ENCODE results near the gene ZDHHC9. TPM values are rescaled to one million over a fixed set of nuclear protein-coding genes. Genes with fewer than 3 reads are reported as not detected.

Gene ZDHHC9
- total and polyA plus RNA-seq, 2 donors from 2014 or later: 24.5 to 31.4 TPM

DNA sequence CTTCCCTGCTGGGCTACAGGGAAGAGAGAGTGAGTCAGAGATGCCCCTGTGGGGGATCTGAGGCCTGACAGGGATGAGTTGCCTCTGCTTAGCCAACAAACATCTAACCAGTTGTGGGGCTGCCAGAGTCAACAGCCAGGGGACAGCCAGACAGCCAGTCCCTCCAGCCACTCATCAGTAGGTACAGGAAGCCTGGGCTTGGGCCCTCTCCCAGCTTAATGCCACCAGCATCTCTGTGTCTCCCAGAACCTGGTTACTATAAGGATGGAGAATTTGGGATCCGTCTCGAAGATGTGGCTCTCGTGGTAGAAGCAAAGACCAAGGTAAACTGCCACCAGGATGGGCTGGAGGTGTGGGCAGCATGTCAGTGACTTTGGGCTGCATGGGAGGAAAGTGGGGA lies 81.2 kb downstream of the ZDHHC9 start:
- no peaks in the 10 kb centered on the region for H3K4me1 ChIP-seq (ENCODE audit: control insufficient read depth in 2 of 3, insufficient read depth in 2 of 3, low read depth in 1 of 3, low read length in 3 of 3)
- H3K27me3 ChIP-seq (ENCODE audit: control insufficient read depth, insufficient read depth, low read length): no peaks in the 10 kb centered on the region
- no peaks in the 10 kb centered on the region for H3K9me3 ChIP-seq (ENCODE audit: control insufficient read depth in 2 of 3, insufficient read depth in 1 of 3, low read length in 3 of 3)
- DNase-seq: no peak
- intact Hi-C loops (cut with DNase I): no loop called here
- no peak overlapping the region for H3K4me3 ChIP-seq (ENCODE audit: low read length in 3 of 3)
- H3K36me3 ChIP-seq (ENCODE audit: control insufficient read depth in 2 of 3, insufficient read depth in 3 of 3, low read length in 3 of 3): no peaks in the 10 kb centered on the region
- no peak for FAIRE-seq
- no peak overlapping the region for H3K9ac ChIP-seq (ENCODE audit: low read length in 3 of 3)
- no peak overlapping the region for H3K27ac ChIP-seq (ENCODE audit: low read depth in 2 of 2, low read length in 2 of 2)
- TF ChIP-seq, protein P1, sequence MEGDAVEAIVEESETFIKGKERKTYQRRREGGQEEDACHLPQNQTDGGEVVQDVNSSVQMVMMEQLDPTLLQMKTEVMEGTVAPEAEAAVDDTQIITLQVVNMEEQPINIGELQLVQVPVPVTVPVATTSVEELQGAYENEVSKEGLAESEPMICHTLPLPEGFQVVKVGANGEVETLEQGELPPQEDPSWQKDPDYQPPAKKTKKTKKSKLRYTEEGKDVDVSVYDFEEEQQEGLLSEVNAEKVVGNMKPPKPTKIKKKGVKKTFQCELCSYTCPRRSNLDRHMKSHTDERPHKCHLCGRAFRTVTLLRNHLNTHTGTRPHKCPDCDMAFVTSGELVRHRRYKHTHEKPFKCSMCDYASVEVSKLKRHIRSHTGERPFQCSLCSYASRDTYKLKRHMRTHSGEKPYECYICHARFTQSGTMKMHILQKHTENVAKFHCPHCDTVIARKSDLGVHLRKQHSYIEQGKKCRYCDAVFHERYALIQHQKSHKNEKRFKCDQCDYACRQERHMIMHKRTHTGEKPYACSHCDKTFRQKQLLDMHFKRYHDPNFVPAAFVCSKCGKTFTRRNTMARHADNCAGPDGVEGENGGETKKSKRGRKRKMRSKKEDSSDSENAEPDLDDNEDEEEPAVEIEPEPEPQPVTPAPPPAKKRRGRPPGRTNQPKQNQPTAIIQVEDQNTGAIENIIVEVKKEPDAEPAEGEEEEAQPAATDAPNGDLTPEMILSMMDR (IDR thresholded peaks at IDR 0.05; ENCODE audit: borderline replicate concordance, extremely low read depth, insufficient read depth): no peak

DNA sequence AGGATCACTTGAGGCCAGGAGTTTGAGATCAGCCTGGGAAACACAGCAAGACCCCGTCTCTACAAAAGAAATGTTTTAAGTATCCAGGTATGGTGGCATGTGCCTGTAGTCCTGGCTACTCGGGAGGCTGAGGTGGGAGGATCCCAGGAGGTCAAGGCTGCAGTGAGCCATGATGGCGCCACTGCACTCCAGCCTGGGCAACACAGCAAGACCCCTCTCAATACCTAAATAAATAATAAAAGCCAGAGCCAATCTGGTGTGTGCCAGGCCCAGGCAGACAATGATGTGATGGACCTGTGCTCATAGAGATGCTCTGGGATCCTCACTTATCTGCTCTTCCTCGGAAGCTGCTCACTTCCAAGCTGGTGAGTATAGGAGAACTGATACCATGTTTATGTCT lies 82.1 kb downstream of the ZDHHC9 start:
- intact Hi-C loops (cut with DNase I): no loop called here
- DNase-seq (no peak), FAIRE-seq (no peak)
- no peak overlapping the region for H3K9ac ChIP-seq (ENCODE audit: low read length in 3 of 3)
- no peaks in the 10 kb centered on the region for H3K27me3 ChIP-seq (ENCODE audit: control insufficient read depth, insufficient read depth, low read length)
- H3K9me3 ChIP-seq (ENCODE audit: control insufficient read depth in 2 of 3, insufficient read depth in 1 of 3, low read length in 3 of 3): no peaks in the 10 kb centered on the region
- no peak overlapping the region for H3K4me3 ChIP-seq (ENCODE audit: low read length in 3 of 3)
- TF ChIP-seq, protein P1 (IDR thresholded peaks at IDR 0.05; ENCODE audit: borderline replicate concordance, extremely low read depth, insufficient read depth): no peak
- no peaks in the 10 kb centered on the region for H3K4me1 ChIP-seq (ENCODE audit: control insufficient read depth in 2 of 3, insufficient read depth in 2 of 3, low read depth in 1 of 3, low read length in 3 of 3)
- H3K36me3 ChIP-seq (ENCODE audit: control insufficient read depth in 2 of 3, insufficient read depth in 3 of 3, low read length in 3 of 3): no peaks in the 10 kb centered on the region
- H3K27ac ChIP-seq (ENCODE audit: low read depth in 2 of 2, low read length in 2 of 2): no peak overlapping the region

DNA sequence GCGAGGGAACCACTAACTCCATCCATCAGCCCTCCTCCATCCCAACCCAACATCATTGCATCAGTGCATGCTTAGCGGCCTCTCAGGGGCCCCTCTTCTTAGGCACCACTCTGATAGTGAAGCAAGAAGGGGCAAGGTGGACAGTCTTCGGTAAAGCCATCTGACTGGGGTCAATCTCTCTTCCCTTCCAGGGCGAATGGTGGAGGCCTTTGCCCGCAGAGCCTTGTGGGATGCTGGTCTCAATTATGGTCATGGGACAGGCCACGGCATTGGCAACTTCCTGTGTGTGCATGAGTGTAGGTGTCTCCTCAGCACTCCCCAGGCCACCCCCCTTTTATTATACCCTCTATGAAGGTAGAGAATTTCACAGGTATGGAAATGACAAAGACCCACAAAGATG lies 82.7 kb downstream of the ZDHHC9 start:
- intact Hi-C loops (cut with DNase I): no loop called here
- no peaks in the 10 kb centered on the region for H3K27me3 ChIP-seq (ENCODE audit: control insufficient read depth, insufficient read depth, low read length)
- no peak overlapping the region for H3K4me3 ChIP-seq (ENCODE audit: low read length in 3 of 3)
- no peak for FAIRE-seq
- H3K9me3 ChIP-seq (ENCODE audit: control insufficient read depth in 2 of 3, insufficient read depth in 1 of 3, low read length in 3 of 3): no peaks in the 10 kb centered on the region
- no peaks in the 10 kb centered on the region for H3K36me3 ChIP-seq (ENCODE audit: control insufficient read depth in 2 of 3, insufficient read depth in 3 of 3, low read length in 3 of 3)
- no peaks in the 10 kb centered on the region for H3K4me1 ChIP-seq (ENCODE audit: control insufficient read depth in 2 of 3, insufficient read depth in 2 of 3, low read depth in 1 of 3, low read length in 3 of 3)
- TF ChIP-seq, protein P1 (IDR thresholded peaks at IDR 0.05; ENCODE audit: borderline replicate concordance, extremely low read depth, insufficient read depth): no peak
- H3K9ac ChIP-seq (ENCODE audit: low read length in 3 of 3): no peak overlapping the region
- DNase-seq: peak in 1 of 5 donors; percentile 18
- H3K27ac ChIP-seq (ENCODE audit: low read depth in 2 of 2, low read length in 2 of 2): no peak overlapping the region

DNA sequence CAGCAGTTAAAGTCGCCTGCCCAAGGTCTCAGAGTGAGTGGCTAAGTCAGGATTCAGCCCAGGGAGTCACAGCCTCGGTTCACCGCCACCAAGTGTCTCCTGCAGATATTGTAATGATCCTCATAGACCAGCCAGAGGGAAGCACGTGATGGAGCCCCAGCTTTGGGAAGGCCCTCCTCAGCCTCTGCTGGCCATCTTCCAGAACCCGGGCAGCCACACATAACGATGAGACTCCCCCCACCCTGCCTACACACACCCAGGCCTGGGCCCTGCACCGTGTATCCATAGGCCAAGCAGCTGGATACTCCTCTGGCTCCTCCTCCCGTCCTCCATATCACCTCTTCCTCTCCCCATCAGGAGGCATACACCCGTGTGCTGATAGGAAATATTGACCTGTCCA lies 83.5 kb downstream of the ZDHHC9 start:
- no peak overlapping the region for H3K4me3 ChIP-seq (ENCODE audit: low read length in 3 of 3)
- peak in 1 of 5 donors; percentile 54 for DNase-seq
- H3K4me1 ChIP-seq (ENCODE audit: control insufficient read depth in 2 of 3, insufficient read depth in 2 of 3, low read depth in 1 of 3, low read length in 3 of 3): no peaks in the 10 kb centered on the region
- no peaks in the 10 kb centered on the region for H3K36me3 ChIP-seq (ENCODE audit: control insufficient read depth in 2 of 3, insufficient read depth in 3 of 3, low read length in 3 of 3)
- no peaks in the 10 kb centered on the region for H3K9me3 ChIP-seq (ENCODE audit: control insufficient read depth in 2 of 3, insufficient read depth in 1 of 3, low read length in 3 of 3)
- intact Hi-C loops (cut with DNase I): no loop called here
- TF ChIP-seq, protein P1 (IDR thresholded peaks at IDR 0.05; ENCODE audit: borderline replicate concordance, extremely low read depth, insufficient read depth): no peak
- FAIRE-seq: no peak
- no peaks in the 10 kb centered on the region for H3K27me3 ChIP-seq (ENCODE audit: control insufficient read depth, insufficient read depth, low read length)
- H3K9ac ChIP-seq (ENCODE audit: low read length in 3 of 3): no peak overlapping the region
- no peak overlapping the region for H3K27ac ChIP-seq (ENCODE audit: low read depth in 2 of 2, low read length in 2 of 2)
